Right atrium auricular region (tissue), 2 donors: Measurements from ENCODE around the gene DOCK3. TPM values are rescaled to one million over a fixed set of nuclear protein-coding genes. Genes with fewer than 3 reads are reported as not detected.

Experiments
- DNase-seq: peaks from one replicate; pipeline ENCODE4 v3.0.0-alpha.2; 2019; ENCODE audit warnings: low spot score
- H3K27ac ChIP-seq, 2 donors: fragments of 200-600 bp; sonication (generic); 1 replicate in 1 of 2; 2 replicates in 1 of 2; pipeline ENCODE4 v1.5.1; 2016 to 2019
- H3K27me3 ChIP-seq, 2 donors: fragments of 200-600 bp; sonication (generic); one replicate each; pipeline versions ENCODE4 v1.5.1 to v1.6.0; 2017 to 2019
- H3K36me3 ChIP-seq: fragments of 200-600 bp; sonication (generic); one replicate; pipeline ENCODE4 v1.5.1; 2016
- H3K4me1 ChIP-seq, 2 donors: fragments of 200-600 bp; sonication (generic); one replicate each; pipeline versions ENCODE4 v1.5.1 to v1.6.0; 2017 to 2019
- H3K4me3 ChIP-seq, 2 donors: fragments of 200-600 bp; sonication (generic); 1 replicate in 1 of 2; 2 replicates in 1 of 2; pipeline ENCODE4 v1.5.1; 2017 to 2019; ENCODE audit warnings: mild to moderate bottlenecking in 1 of 2, moderate library complexity in 1 of 2
- H3K9me3 ChIP-seq, 2 donors: fragments of 200-600 bp; sonication (generic); one replicate each; pipeline ENCODE4 v1.5.1; 2019
- total RNA-seq, 2 donors: library from RNA; depleted of rRNA; stranded (reverse); fragments of >200 nt; gene quantifications; one replicate each; pipeline ENCODE4 v1.1.0, GENCODE V29; 2016
- TF ChIP-seq, protein P1 (sequence below), 2 donors: fragments of 200-600 bp; sonication (generic); IDR thresholded peaks; one replicate each; pipeline ENCODE4 v1.5.1; 2019; ENCODE audit warnings: antibody characterized with exemption in 2 of 2

The DOCK3 gene
- total RNA-seq, 2 donors from 2014 or later = 2.7 to 4.6 TPM

DNA sequence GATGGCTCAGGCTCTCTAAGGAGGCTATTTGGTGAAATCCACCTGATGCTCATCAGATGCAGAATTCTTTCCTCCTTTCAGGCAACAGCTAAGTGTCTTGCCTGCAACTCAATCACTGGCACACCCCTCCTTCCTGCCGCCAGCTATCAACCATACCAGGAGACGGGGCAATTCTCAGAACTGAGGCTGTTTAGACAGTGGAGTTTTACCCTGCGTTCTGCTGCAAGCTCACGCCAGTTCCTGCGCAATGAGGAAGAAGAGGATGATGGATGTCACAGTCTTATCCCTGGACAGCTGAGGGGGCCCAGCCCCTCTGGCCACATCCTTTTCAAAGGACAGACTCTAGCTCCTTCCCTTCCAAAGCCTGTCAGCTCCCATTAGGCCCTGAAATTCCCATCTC is 703.3 kb downstream of the DOCK3 start:
- H3K27me3 ChIP-seq = no peaks in the 10 kb centered on the region
- no peak overlapping the region for H3K27ac ChIP-seq
- no peaks in the 10 kb centered on the region for H3K36me3 ChIP-seq
- TF ChIP-seq, protein P1, sequence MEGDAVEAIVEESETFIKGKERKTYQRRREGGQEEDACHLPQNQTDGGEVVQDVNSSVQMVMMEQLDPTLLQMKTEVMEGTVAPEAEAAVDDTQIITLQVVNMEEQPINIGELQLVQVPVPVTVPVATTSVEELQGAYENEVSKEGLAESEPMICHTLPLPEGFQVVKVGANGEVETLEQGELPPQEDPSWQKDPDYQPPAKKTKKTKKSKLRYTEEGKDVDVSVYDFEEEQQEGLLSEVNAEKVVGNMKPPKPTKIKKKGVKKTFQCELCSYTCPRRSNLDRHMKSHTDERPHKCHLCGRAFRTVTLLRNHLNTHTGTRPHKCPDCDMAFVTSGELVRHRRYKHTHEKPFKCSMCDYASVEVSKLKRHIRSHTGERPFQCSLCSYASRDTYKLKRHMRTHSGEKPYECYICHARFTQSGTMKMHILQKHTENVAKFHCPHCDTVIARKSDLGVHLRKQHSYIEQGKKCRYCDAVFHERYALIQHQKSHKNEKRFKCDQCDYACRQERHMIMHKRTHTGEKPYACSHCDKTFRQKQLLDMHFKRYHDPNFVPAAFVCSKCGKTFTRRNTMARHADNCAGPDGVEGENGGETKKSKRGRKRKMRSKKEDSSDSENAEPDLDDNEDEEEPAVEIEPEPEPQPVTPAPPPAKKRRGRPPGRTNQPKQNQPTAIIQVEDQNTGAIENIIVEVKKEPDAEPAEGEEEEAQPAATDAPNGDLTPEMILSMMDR (IDR thresholded peaks at IDR 0.05) = no peak
- no peak for DNase-seq
- no peaks in the 10 kb centered on the region for H3K4me1 ChIP-seq
- H3K4me3 ChIP-seq = no peak overlapping the region
- no peaks in the 10 kb centered on the region for H3K9me3 ChIP-seq

DNA sequence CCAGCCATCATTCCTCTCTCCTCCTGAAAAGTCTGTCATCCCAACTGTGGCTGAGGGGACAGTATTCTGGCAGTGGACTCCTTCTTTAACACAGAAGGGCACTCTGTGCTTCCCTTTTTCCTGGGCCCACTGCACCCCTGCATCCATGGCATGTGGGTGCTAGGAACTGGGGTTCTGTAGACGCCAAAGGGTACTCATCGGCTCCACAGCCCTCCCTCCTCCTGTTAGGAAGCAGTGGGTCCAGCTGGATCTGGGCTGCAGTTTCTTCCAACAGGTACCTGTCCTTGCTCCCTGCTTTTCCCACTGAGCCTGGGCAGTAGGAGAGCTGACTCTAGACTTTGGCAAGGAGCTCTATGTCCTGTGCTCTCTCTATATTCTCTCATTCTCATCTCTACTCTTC is 704.0 kb downstream of the DOCK3 start:
- Histone ChIP-seq H3K36me3 (no peaks in the 10 kb centered on the region), H3K27me3 (no peaks in the 10 kb centered on the region), H3K4me1 (peaks cover 0 to 5% of the 10 kb centered on the region in 2 donors), H3K9me3 (no peaks in the 10 kb centered on the region), H3K4me3 (no peak overlapping the region), H3K27ac (no peak overlapping the region)
- TF ChIP-seq, protein P1 (IDR thresholded peaks at IDR 0.05) = no peak
- no peak for DNase-seq

DNA sequence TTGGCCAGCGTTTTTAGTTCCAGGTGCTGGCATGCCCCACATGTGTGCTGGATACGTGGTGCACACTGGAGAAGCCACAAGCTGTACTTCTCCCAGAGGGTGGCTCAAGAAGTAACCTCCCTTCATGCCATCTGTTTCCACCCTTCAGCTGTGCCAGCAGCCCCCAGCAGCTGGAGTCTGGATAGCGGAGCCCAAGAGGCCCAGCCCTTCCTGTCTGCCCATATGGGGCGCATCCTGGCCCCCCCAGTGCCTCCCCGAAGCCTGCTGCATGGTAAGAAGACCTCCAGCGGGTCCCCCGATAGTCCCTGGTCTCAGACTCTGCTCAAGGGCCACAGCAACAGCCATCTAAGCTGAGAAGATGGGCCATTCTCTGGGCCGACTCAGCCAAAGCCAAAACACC is 704.6 kb downstream of the DOCK3 start:
- no peak for DNase-seq
- Histone ChIP-seq H3K36me3 (no peaks in the 10 kb centered on the region), H3K27ac (no peak overlapping the region), H3K4me3 (no peak overlapping the region), H3K4me1 (peaks cover 0 to 11% of the 10 kb centered on the region in 2 donors), H3K27me3 (no peaks in the 10 kb centered on the region), H3K9me3 (no peaks in the 10 kb centered on the region)
- TF ChIP-seq, protein P1 (IDR thresholded peaks at IDR 0.05) = no peak

DNA sequence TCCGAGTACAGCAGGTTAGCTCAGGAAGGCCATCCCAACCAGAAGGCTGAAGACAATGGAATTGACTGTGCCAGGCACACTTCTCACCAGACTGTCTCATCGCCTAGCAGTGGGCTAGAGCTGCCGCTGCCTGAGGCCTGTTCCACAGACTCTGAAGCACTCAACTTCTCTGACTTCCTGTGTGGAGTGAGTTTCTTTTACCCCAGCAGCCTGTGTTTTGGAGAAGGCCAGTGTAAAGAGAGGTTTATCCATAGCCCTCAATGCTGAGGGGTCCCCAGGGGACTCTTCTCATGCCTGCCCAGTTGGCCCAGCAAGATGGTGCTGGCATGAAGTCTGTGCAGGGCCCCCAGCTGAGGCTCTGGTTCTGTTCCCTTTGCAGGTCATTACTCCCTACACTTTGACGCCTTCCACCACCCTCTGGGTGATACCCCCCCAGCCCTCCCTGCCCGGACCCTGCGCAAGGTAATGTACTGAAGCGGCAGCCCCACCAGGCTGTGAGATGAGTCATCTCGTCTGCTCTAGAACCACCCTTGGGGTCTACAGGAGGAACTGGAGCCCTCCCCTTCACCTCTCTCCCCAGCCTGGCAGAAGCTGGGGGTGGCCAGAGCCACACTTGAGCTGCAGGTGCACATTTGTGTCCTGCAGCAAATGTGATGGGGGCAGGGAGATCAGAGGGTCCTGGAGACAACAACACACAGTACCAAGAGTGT is 705.2 kb downstream of the DOCK3 start:
- no peak overlapping the region for H3K4me3 ChIP-seq
- no peaks in the 10 kb centered on the region for H3K27me3 ChIP-seq
- H3K4me1 ChIP-seq = peaks cover 0 to 11% of the 10 kb centered on the region in 2 donors
- no peak overlapping the region for H3K27ac ChIP-seq
- no peak for DNase-seq
- no peaks in the 10 kb centered on the region for H3K36me3 ChIP-seq
- TF ChIP-seq, protein P1 (IDR thresholded peaks at IDR 0.05) = no peak
- H3K9me3 ChIP-seq = no peaks in the 10 kb centered on the region

DNA sequence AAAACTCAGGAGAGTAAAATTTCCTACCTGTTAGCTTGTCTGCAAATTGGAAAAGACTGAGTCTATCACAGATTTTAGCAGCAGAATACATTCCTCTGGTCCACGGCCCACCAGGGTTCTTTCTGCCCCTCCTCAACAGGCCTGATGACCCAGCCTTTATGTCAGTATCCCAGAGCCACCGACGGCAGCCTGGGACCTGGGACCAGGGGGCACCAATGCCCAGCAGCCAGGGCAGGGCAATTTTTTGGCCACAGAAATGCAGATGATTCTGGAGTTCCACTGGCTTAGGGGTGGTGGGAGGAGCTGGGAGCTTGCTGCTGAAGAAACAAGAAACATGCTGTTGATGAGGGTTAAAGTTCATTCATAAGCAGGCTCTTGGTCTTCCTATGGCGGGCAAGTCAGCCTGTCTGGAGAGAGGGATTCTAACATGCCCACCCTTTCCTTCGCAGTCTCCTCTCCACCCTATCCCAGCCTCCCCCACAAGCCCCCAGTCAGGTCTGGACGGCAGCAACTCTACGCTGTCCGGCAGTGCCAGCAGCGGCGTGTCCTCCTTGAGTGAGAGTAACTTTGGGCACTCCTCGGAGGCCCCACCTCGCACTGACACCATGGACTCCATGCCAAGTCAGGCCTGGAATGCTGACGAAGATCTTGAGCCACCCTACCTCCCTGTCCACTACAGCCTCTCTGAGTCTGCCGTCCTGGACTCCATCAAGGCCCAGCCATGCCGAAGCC is 706.0 kb downstream of the DOCK3 start:
- Histone ChIP-seq H3K27ac (no peak overlapping the region), H3K9me3 (no peaks in the 10 kb centered on the region), H3K4me1 (peaks cover 0 to 14% of the 10 kb centered on the region in 2 donors), H3K36me3 (no peaks in the 10 kb centered on the region), H3K27me3 (no peaks in the 10 kb centered on the region), H3K4me3 (no peak overlapping the region)
- no peak for DNase-seq
- TF ChIP-seq, protein P1 (IDR thresholded peaks at IDR 0.05) = no peak
